Endodermal cell (in vitro differentiated cells): ENCODE data around the gene PARP15. TPM values are rescaled to one million over a fixed set of nuclear protein-coding genes. Genes with fewer than 3 reads are reported as not detected.

Experiments used
- DNase-seq: peaks from one replicate; pipeline ENCODE4 v3.0.0-alpha.2; 2017
- H3K27ac ChIP-seq: 2 replicates; pipeline ENCODE4 v1.5.1; 2013; ENCODE audit warnings: mild to moderate bottlenecking, low read depth, low read length, moderate library complexity
- H3K27me3 ChIP-seq: 2 replicates; pipeline ENCODE4 v1.6.1; 2013; ENCODE audit warnings: mild to moderate bottlenecking, low read length, moderate library complexity; ENCODE audit not compliant: insufficient read depth, control insufficient read depth, poor library complexity, severe bottlenecking
- H3K36me3 ChIP-seq: 2 replicates; pipeline ENCODE4 v1.7.0; 2013; ENCODE audit warnings: mild to moderate bottlenecking, low read length, moderate library complexity; ENCODE audit not compliant: control insufficient read depth, insufficient read depth
- H3K4me1 ChIP-seq: one replicate; pipeline ENCODE4 v1.7.0; 2013; ENCODE audit warnings: low read length; ENCODE audit not compliant: control insufficient read depth, insufficient read depth
- H3K4me3 ChIP-seq: 2 replicates; pipeline ENCODE4 v1.5.1; 2013; ENCODE audit warnings: mild to moderate bottlenecking, low read length, moderate library complexity
- H3K9ac ChIP-seq: 2 replicates; pipeline ENCODE4 v1.6.1; 2013; ENCODE audit warnings: mild to moderate bottlenecking, low read length, moderate library complexity; ENCODE audit not compliant: poor library complexity, severe bottlenecking; ENCODE audit errors: extremely low read depth
- H3K9me3 ChIP-seq: 2 replicates; pipeline ENCODE4 v1.6.1; 2013; ENCODE audit warnings: mild to moderate bottlenecking, low read length, moderate library complexity; ENCODE audit not compliant: control insufficient read depth
- H3K27ac Mint-ChIP-seq: 2 replicates; pipeline ENCODE4 v1.8.0; 2020; ENCODE audit warnings: mixed read lengths
- H3K27me3 Mint-ChIP-seq: 2 replicates; pipeline ENCODE4 v1.8.0; 2021; ENCODE audit warnings: mild to moderate bottlenecking, mixed read lengths; ENCODE audit not compliant: insufficient read depth
- H3K36me3 Mint-ChIP-seq: 2 replicates; pipeline ENCODE4 v1.8.0; 2020; ENCODE audit warnings: low read depth, mixed read lengths
- H3K4me1 Mint-ChIP-seq: 2 replicates; pipeline ENCODE4 v1.8.0; 2020; ENCODE audit warnings: mixed read lengths
- H3K4me3 Mint-ChIP-seq: 2 replicates; pipeline ENCODE4 v1.8.0; 2020; ENCODE audit warnings: mild to moderate bottlenecking, moderate library complexity, mixed read lengths
- H3K9me3 Mint-ChIP-seq: 2 replicates; pipeline ENCODE4 v1.8.0; 2020; ENCODE audit warnings: mild to moderate bottlenecking, mixed read lengths
- WGBS, 2 experiments: methylation state at CpG; one replicate each; pipeline versions ENCODE4 v1.1.5 to v1.1.7; 2013; ENCODE audit warnings: missing lambda C conversion rate in 2 of 2, mixed read lengths in 1 of 2; ENCODE audit not compliant: insufficient coverage in 1 of 2, insufficient read length in 1 of 2; 5-methylcytosine and 5-hydroxymethylcytosine counted together
- total RNA-seq, 2 donors: library from RNA; stranded (reverse); fragmentation: NEBNext Ultra II Directional in 1 of 2; extraction: Animal tissue kit (Norgen Biotek cat#: 25700) in 1 of 2; gene quantifications; 2 replicates in 1 of 2; 3 replicates in 1 of 2; pipeline ENCODE4 v1.2.1, GENCODE V29; 2021
- TF ChIP-seq, protein P1 (sequence below): fragments of 200-600 bp; sonication (generic); conservative IDR thresholded peaks from 2 replicates; pipeline ENCODE4 v1.5.0; 2021; ENCODE audit warnings: antibody characterized with exemption, mild to moderate bottlenecking

PARP15 gene
- total RNA-seq, 2 donors from 2014 or later, result 0.18 to 0.44 TPM

DNA sequence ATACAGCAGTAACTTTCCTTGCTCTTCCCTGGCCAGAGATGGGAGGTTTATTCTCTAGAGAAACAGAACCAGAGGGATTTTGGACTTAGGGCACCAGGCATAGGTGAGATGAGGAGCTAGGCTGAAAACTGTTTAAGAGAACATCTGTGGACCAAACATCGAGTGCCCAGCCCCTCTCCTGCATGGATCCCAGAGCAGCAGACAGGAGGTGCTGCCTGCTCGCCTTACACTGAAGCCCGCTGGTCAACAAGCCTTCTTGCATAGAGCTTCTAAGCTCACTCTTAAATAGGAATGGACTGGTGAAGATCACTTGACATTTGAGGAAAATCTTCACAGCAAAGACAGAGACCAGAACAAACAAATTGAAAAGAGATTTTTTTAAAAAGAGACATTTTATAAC lies 41.2 kb downstream of the PARP15 start:
- no peaks in the 10 kb centered on the region for H3K36me3 ChIP-seq
- H3K27ac ChIP-seq, result no peak overlapping the region
- H3K9me3 ChIP-seq, result no peaks in the 10 kb centered on the region
- H3K9ac ChIP-seq, result no peak overlapping the region
- H3K36me3 Mint-ChIP-seq, result no peaks in the 10 kb centered on the region
- no peak overlapping the region for H3K4me3 Mint-ChIP-seq
- H3K4me3 ChIP-seq, result no peak overlapping the region
- no peaks in the 10 kb centered on the region for H3K9me3 Mint-ChIP-seq
- H3K27ac Mint-ChIP-seq, result no peak overlapping the region
- peaks cover 13% of the 10 kb centered on the region for H3K4me1 Mint-ChIP-seq
- TF ChIP-seq, protein P1, sequence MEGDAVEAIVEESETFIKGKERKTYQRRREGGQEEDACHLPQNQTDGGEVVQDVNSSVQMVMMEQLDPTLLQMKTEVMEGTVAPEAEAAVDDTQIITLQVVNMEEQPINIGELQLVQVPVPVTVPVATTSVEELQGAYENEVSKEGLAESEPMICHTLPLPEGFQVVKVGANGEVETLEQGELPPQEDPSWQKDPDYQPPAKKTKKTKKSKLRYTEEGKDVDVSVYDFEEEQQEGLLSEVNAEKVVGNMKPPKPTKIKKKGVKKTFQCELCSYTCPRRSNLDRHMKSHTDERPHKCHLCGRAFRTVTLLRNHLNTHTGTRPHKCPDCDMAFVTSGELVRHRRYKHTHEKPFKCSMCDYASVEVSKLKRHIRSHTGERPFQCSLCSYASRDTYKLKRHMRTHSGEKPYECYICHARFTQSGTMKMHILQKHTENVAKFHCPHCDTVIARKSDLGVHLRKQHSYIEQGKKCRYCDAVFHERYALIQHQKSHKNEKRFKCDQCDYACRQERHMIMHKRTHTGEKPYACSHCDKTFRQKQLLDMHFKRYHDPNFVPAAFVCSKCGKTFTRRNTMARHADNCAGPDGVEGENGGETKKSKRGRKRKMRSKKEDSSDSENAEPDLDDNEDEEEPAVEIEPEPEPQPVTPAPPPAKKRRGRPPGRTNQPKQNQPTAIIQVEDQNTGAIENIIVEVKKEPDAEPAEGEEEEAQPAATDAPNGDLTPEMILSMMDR, result peak; percentile 44
- H3K27me3 Mint-ChIP-seq, result peaks cover 1% of the 10 kb centered on the region
- WGBS, 2 experiments, result 80 to 86% methylated on average over 3 of the region's 3 CpGs
- H3K27me3 ChIP-seq, result no peaks in the 10 kb centered on the region
- peak; percentile 57 for DNase-seq
- H3K4me1 ChIP-seq, result peaks cover 3% of the 10 kb centered on the region

DNA sequence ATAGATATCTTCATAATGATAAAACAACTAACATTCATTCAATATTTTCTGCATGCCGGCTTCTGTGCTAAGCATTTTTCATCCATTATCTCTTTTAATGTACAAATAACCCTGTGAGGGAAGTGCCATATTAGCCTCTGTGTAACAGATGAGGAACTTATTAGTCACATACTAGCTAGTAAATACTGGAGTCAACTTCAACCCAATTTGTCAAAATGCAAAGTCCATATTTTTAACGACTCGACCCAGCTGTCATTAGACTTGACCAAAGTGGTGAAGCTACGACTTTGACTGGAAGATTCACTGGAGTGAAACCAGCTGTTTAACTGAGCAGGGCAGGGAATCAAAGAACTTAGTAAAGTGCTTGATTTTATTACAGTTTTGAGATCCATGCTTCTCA lies 41.6 kb downstream of the PARP15 start:
- H3K27ac ChIP-seq, result no peak overlapping the region
- H3K27me3 Mint-ChIP-seq, result peaks cover 1% of the 10 kb centered on the region
- DNase-seq, result no peak
- H3K9ac ChIP-seq, result no peak overlapping the region
- H3K4me3 Mint-ChIP-seq, result no peak overlapping the region
- TF ChIP-seq, protein P1, result no peak
- 90 to 92% methylated on average over 4 of the region's 4 CpGs for WGBS, 2 experiments
- no peak overlapping the region for H3K4me3 ChIP-seq
- peaks cover 3% of the 10 kb centered on the region for H3K4me1 ChIP-seq
- peaks cover 13% of the 10 kb centered on the region for H3K4me1 Mint-ChIP-seq
- H3K36me3 ChIP-seq, result no peaks in the 10 kb centered on the region
- H3K27ac Mint-ChIP-seq, result no peak overlapping the region
- H3K27me3 ChIP-seq, result no peaks in the 10 kb centered on the region
- no peaks in the 10 kb centered on the region for H3K9me3 ChIP-seq
- H3K9me3 Mint-ChIP-seq, result no peaks in the 10 kb centered on the region
- H3K36me3 Mint-ChIP-seq, result no peaks in the 10 kb centered on the region

DNA sequence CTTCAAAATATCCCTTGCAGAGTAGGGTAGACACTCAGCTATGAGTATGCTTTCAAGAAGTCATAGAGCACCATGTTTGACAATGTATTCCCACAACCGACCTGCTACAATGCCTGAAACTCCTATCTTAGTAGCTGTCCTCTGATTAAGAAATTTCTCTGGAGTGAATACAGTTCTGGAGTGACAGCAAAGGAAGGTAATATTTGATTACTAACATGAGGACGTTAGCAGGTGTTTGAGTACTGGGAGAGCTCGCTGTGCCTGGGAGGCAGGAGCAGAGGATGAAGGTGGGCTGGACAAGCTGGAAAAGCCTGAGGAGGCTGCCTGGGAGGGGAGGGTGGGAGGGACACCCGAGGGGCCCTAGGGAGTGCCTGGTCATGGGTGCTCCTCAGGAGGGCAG lies 42.9 kb downstream of the PARP15 start:
- 86 to 90% methylated on average over 2 to 4 of the region's 4 CpGs for WGBS, 2 experiments
- no peak overlapping the region for H3K27ac ChIP-seq
- no peak overlapping the region for H3K27ac Mint-ChIP-seq
- H3K4me3 ChIP-seq, result no peak overlapping the region
- H3K9ac ChIP-seq, result no peak overlapping the region
- no peak for DNase-seq
- H3K4me1 Mint-ChIP-seq, result peaks cover 9% of the 10 kb centered on the region
- no peaks in the 10 kb centered on the region for H3K9me3 ChIP-seq
- TF ChIP-seq, protein P1, result no peak
- no peaks in the 10 kb centered on the region for H3K9me3 Mint-ChIP-seq
- H3K36me3 ChIP-seq, result no peaks in the 10 kb centered on the region
- H3K36me3 Mint-ChIP-seq, result no peaks in the 10 kb centered on the region
- H3K27me3 Mint-ChIP-seq, result peaks cover 1% of the 10 kb centered on the region
- H3K27me3 ChIP-seq, result no peaks in the 10 kb centered on the region
- no peak overlapping the region for H3K4me3 Mint-ChIP-seq
- peaks cover 2% of the 10 kb centered on the region for H3K4me1 ChIP-seq
